HFF-Myc (cell line): Measurements from ENCODE around the gene LRFN2.

ENCODE experiments used
- DNase-seq: peaks from one replicate; pipeline ENCODE4 v3.0.0-alpha.2; 2011; ENCODE audit warnings: low read depth; ENCODE audit errors: extremely low read depth
- H3K4me3 ChIP-seq: replicated peaks from 2 replicates; pipeline ENCODE4 v1.5.1; 2011; ENCODE audit warnings: low read depth, mild to moderate bottlenecking, control low read depth, low read length
- TF ChIP-seq, protein P1 (sequence below): IDR thresholded peaks from 2 replicates; pipeline ENCODE4 v1.5.1; 2012; ENCODE audit warnings: mild to moderate bottlenecking, low read depth, low read length, control low read depth; ENCODE audit errors: missing control alignments

The LRFN2 gene

DNA sequence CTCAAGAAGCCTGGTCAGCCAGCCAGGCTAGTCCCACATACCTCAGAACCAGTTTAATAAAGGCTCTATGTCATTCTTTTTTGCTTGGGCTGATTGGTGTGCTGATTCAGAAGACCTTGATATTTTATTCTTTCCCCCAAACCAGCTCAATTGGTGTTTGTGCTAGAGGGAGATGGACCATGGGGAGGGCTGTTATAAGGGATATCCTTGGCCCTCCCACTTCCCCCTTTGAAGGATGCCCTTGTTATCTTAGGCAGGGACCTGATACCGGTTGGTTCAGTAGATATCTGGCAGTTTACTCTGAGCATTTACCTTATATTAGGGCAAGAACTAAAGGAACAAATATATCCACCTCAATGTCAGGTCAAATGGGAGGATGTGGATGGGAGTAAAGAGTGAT, 207.4 kb downstream of the LRFN2 start:
- no peak overlapping the region for H3K4me3 ChIP-seq
- TF ChIP-seq, protein P1, sequence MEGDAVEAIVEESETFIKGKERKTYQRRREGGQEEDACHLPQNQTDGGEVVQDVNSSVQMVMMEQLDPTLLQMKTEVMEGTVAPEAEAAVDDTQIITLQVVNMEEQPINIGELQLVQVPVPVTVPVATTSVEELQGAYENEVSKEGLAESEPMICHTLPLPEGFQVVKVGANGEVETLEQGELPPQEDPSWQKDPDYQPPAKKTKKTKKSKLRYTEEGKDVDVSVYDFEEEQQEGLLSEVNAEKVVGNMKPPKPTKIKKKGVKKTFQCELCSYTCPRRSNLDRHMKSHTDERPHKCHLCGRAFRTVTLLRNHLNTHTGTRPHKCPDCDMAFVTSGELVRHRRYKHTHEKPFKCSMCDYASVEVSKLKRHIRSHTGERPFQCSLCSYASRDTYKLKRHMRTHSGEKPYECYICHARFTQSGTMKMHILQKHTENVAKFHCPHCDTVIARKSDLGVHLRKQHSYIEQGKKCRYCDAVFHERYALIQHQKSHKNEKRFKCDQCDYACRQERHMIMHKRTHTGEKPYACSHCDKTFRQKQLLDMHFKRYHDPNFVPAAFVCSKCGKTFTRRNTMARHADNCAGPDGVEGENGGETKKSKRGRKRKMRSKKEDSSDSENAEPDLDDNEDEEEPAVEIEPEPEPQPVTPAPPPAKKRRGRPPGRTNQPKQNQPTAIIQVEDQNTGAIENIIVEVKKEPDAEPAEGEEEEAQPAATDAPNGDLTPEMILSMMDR, result no peak
- no peak for DNase-seq

DNA sequence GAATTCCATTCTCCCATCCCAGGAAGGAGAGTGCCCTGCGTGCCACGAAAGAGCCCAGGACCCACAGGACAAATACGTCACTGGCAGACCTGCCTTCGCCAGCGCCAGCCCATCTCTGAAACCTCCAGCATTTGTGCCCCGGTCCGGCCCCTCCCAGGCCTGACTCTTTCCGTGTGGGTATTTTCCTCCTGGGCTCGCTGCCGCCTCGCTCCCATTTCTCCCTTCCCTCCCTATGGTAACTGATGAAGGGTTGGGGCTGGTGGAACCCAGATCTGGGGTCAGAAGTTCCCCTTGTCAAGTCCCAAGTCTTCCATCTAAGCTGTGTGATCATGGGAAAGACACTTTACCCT, 208.5 kb downstream of the LRFN2 start:
- H3K4me3 ChIP-seq, result no peak overlapping the region
- TF ChIP-seq, protein P1, result no peak
- DNase-seq, result no peak

DNA sequence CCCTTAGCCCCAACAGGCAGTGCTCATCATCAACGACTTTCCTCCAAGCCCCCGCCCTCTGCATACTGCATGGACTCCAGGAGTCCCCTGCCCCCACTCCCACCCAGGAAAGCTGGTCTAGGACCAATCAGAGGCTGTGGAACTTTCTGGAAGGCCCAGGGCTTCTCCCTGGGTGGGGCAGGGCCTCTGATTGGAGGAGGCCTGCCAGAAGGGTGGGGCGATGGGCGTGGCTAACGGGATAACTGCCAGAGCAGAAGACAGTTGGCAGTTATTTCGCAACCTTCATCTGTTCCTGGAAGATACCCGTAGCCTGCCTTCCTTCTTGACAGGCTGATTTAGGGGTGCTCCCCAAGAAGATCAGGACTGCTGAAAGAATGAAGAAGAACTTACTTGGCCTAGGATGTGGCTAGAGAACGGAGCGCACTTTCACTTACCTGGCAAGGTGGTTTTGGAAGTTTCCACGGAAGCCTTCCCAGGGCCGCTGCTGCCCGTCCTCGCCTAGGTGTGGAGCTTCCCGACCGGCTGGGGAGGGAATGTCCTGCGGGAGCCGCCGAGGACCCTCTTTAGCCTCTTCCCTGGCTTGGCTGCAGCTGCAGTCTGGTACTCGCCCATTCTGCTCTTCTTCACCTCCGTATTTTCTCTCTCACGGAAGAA, 209.0 kb downstream of the LRFN2 start:
- H3K4me3 ChIP-seq, result no peak overlapping the region
- no peak for DNase-seq
- TF ChIP-seq, protein P1, result no peak

GRCh38 chr6:40377173-40377806, 209.9 kb downstream of the LRFN2 start:
- no peak overlapping the region for H3K4me3 ChIP-seq
- TF ChIP-seq, protein P1, result no peak

GRCh38 chr6:40376113-40376650, 211.0 kb downstream of the LRFN2 start:
- H3K4me3 ChIP-seq, result no peak overlapping the region
- TF ChIP-seq, protein P1, result no peak
- DNase-seq, result no peak

More at GRCh38 chr6:40377173-40377806, 209.9 kb downstream of the LRFN2 start:
- DNase-seq, result no peak

GRCh38 chr6:40373267-40373666, 213.9 kb downstream of the LRFN2 start:
- TF ChIP-seq, protein P1, result no peak
- DNase-seq, result no peak
- no peak overlapping the region for H3K4me3 ChIP-seq
